GM23338 (cell line): ENCODE measurements around the gene VCPKMT. TPM values are rescaled to one million over a fixed set of nuclear protein-coding genes. Genes with fewer than 3 reads are reported as not detected.

ENCODE experiments used
- ATAC-seq: fragments of 200-7000 bp; cut with Tn5 transposase; 3 replicates; pipeline ENCODE4 v1.9.1; 2020
- DNase-seq: peaks from one replicate; pipeline ENCODE4 v3.0.0-alpha.2; 2015; ENCODE audit warnings: low spot score
- H2AFZ ChIP-seq: fragments of 200-600 bp; sonication (generic); 2 replicates; pipeline ENCODE4 v1.8.0; 2016; ENCODE audit warnings: antibody characterized with exemption, mild to moderate bottlenecking, moderate library complexity
- H3F3A ChIP-seq: fragments of 200-600 bp; sonication (generic); replicated peaks from 2 replicates; pipeline ENCODE4 v1.8.0; 2017; ENCODE audit warnings: antibody characterized with exemption, mixed run types, low read depth
- H3K27ac ChIP-seq: fragments of 200-600 bp; sonication (generic); 2 replicates; pipeline ENCODE4 v1.6.1; 2016; ENCODE audit warnings: low read depth
- H3K27me3 ChIP-seq: fragments of 200-600 bp; sonication (generic); 2 replicates; pipeline ENCODE4 v1.8.0; 2016; ENCODE audit warnings: mild to moderate bottlenecking, mixed run types, moderate library complexity; ENCODE audit not compliant: insufficient read depth
- H3K36me3 ChIP-seq: fragments of 200-600 bp; sonication (generic); 2 replicates; pipeline ENCODE4 v1.8.0; 2016; ENCODE audit warnings: mild to moderate bottlenecking; ENCODE audit not compliant: insufficient read depth
- H3K4me1 ChIP-seq: fragments of 200-600 bp; sonication (generic); 2 replicates; pipeline ENCODE4 v1.8.0; 2016; ENCODE audit warnings: mild to moderate bottlenecking, moderate library complexity; ENCODE audit not compliant: insufficient read depth
- H3K4me2 ChIP-seq: fragments of 200-600 bp; sonication (generic); 2 replicates; pipeline ENCODE4 v1.7.1; 2017; ENCODE audit warnings: mixed run types
- H3K4me3 ChIP-seq: fragments of 200-600 bp; sonication (generic); 2 replicates; pipeline ENCODE4 v1.6.1; 2016; ENCODE audit warnings: mixed run types
- H3K79me2 ChIP-seq: fragments of 200-600 bp; sonication (generic); replicated peaks from 2 replicates; pipeline ENCODE4 v1.8.0; 2017; ENCODE audit warnings: mild to moderate bottlenecking; ENCODE audit not compliant: insufficient read depth
- H3K9me2 ChIP-seq: fragments of 200-600 bp; sonication (generic); 2 replicates; pipeline ENCODE4 v1.8.0; 2017; ENCODE audit not compliant: insufficient read depth
- H4K20me1 ChIP-seq: fragments of 200-600 bp; sonication (generic); replicated peaks from 2 replicates; pipeline ENCODE4 v1.8.0; 2017; ENCODE audit warnings: mild to moderate bottlenecking; ENCODE audit not compliant: insufficient read depth
- H3K27ac Mint-ChIP-seq: 2 replicates; pipeline ENCODE4 v1.8.0; 2020; ENCODE audit warnings: inconsistent platforms, mild to moderate bottlenecking, moderate library complexity, mixed read lengths
- H3K27me3 Mint-ChIP-seq: 3 replicates; pipeline ENCODE4 v1.8.0; 2022; ENCODE audit warnings: low read depth, mild to moderate bottlenecking, moderate library complexity, mixed read lengths, inconsistent platforms; ENCODE audit not compliant: insufficient read depth, poor library complexity
- H3K36me3 Mint-ChIP-seq: 3 replicates; pipeline ENCODE4 v1.8.0; 2021; ENCODE audit warnings: low read depth, mild to moderate bottlenecking, inconsistent platforms, moderate library complexity, mixed read lengths
- H3K4me1 Mint-ChIP-seq: 3 replicates; pipeline ENCODE4 v1.8.0; 2020; ENCODE audit warnings: mild to moderate bottlenecking, inconsistent platforms, mixed read lengths
- H3K4me3 Mint-ChIP-seq: 3 replicates; pipeline ENCODE4 v1.8.0; 2021; ENCODE audit warnings: moderate library complexity, mild to moderate bottlenecking, inconsistent platforms, mixed read lengths
- H3K9me3 Mint-ChIP-seq: 3 replicates; pipeline ENCODE4 v1.8.0; 2020; ENCODE audit warnings: moderate library complexity, mild to moderate bottlenecking, inconsistent platforms, mixed read lengths
- CTCF ChIP-seq, 2 experiments: fragments of 200-600 bp in 1 of 2; sonication (generic) in 1 of 2; conservative IDR thresholded peaks; 2 replicates each; pipeline versions ENCODE4 v1.5.1 to v1.6.1; 2016 to 2017; ENCODE audit warnings: antibody characterized with exemption in 2 of 2, low read depth in 2 of 2, mild to moderate bottlenecking in 2 of 2, moderate library complexity in 1 of 2
- REST ChIP-seq: IDR thresholded peaks from one replicate; pipeline ENCODE4 v1.6.1; 2018; ENCODE audit warnings: antibody characterized with exemption; ENCODE audit not compliant: unreplicated experiment
- STAT1 ChIP-seq: IDR thresholded peaks from one replicate; pipeline ENCODE4 v1.6.1; 2016; ENCODE audit warnings: antibody characterized with exemption; ENCODE audit not compliant: unreplicated experiment
- ZNF331 ChIP-seq: fragments of 250-450 bp; sonication (Bioruptor Pico); IDR thresholded peaks from 2 replicates; pipeline ENCODE4 v1.5.0; 2020; ENCODE audit warnings: low read depth, mild to moderate bottlenecking, moderate library complexity
- polyA plus RNA-seq: library from polyadenylated mRNA; unstranded; fragments of >200 nt; fragmentation: Nextera tagmentation; extraction: Ambion mirVana; gene quantifications from 2 replicates; pipeline ENCODE4 v1.2.1, GENCODE V29; 2016
- total RNA-seq: library from RNA; depleted of rRNA; stranded (reverse); fragments of >200 nt; shearing (Covaris generic); gene quantifications from 2 replicates; pipeline ENCODE4 v1.2.3, GENCODE V29; 2014

VCPKMT gene
- total and polyA plus RNA-seq, 2 experiments from 2014 or later: 12.3 to 15.8 TPM

- Histone ChIP-seq H2AFZ (no peak overlapping the region), H3K4me1 (no peaks in the 10 kb centered on the region), H3K36me3 (no peaks in the 10 kb centered on the region), H3K27ac (no peak overlapping the region), H3F3A (no peaks in the 10 kb centered on the region), H3K4me2 (no peak overlapping the region), H3K4me3 (no peak overlapping the region), H3K27me3 (no peaks in the 10 kb centered on the region), H3K79me2 (no peaks in the 10 kb centered on the region), H3K9me2 (0 out of 2 replicates have a peak, but pooled peaks cover 2% of the 10 kb centered on the region), H4K20me1 (no peaks in the 10 kb centered on the region)
- ATAC-seq: no peak
- H3K27ac Mint-ChIP-seq: no peak overlapping the region
- H3K36me3 Mint-ChIP-seq: no peaks in the 10 kb centered on the region
- peaks cover 3% of the 10 kb centered on the region for H3K27me3 Mint-ChIP-seq
- no peaks in the 10 kb centered on the region for H3K9me3 Mint-ChIP-seq
- TF ChIP-seq ZNF331 (CRISPR knock-in tag) (no peak), STAT1 (no peak)
- no peak for DNase-seq
- no peaks in the 10 kb centered on the region for H3K4me1 Mint-ChIP-seq
- H3K4me3 Mint-ChIP-seq: no peak overlapping the region
Observed at GRCh38 chr14:50099335-50099734, 17.0 kb downstream of the VCPKMT start.

- no peak overlapping the region for H3K4me2 ChIP-seq
- Mint-ChIP-seq H3K9me3 (no peaks in the 10 kb centered on the region), H3K27me3 (peaks cover 7% of the 10 kb centered on the region), H3K4me3 (no peak overlapping the region), H3K36me3 (no peaks in the 10 kb centered on the region), H3K4me1 (peaks cover 6% of the 10 kb centered on the region), H3K27ac (no peak overlapping the region)
- no peaks in the 10 kb centered on the region for H3K79me2 ChIP-seq
- no peak overlapping the region for H3K27ac ChIP-seq
- H3F3A ChIP-seq: no peaks in the 10 kb centered on the region
- no peaks in the 10 kb centered on the region; the same call in 1 of the 2 replicates for H3K4me1 ChIP-seq
- H3K4me3 ChIP-seq: no peak overlapping the region
- H3K27me3 ChIP-seq: no peaks in the 10 kb centered on the region
- no peak for ATAC-seq
- H3K9me2 ChIP-seq: 0 out of 2 replicates have a peak, but pooled peaks cover 2% of the 10 kb centered on the region
- no peak for DNase-seq
- H3K36me3 ChIP-seq: no peaks in the 10 kb centered on the region
- TF ChIP-seq REST: no peak
- no peak overlapping the region for H2AFZ ChIP-seq
- H4K20me1 ChIP-seq: no peaks in the 10 kb centered on the region
Observed at GRCh38 chr14:50095895-50096294, 20.5 kb downstream of the VCPKMT start.

- Mint-ChIP-seq H3K4me3 (no peak overlapping the region), H3K4me1 (peaks cover 6% of the 10 kb centered on the region), H3K36me3 (no peaks in the 10 kb centered on the region), H3K27ac (no peak overlapping the region), H3K9me3 (no peaks in the 10 kb centered on the region), H3K27me3 (peaks cover 4% of the 10 kb centered on the region)
- Histone ChIP-seq H3K27ac (no peak overlapping the region), H3K36me3 (no peaks in the 10 kb centered on the region), H3F3A (no peaks in the 10 kb centered on the region), H3K4me2 (no peak overlapping the region), H2AFZ (no peak overlapping the region), H3K27me3 (no peaks in the 10 kb centered on the region), H3K4me3 (no peak overlapping the region), H3K79me2 (no peaks in the 10 kb centered on the region), H4K20me1 (no peaks in the 10 kb centered on the region), H3K4me1 (no peaks in the 10 kb centered on the region; the same call in 1 of the 2 replicates), H3K9me2 (0 out of 2 replicates have a peak, but pooled peaks cover 2% of the 10 kb centered on the region)
- ATAC-seq (no peak; the same call in 2 of the 3 replicates), DNase-seq (no peak)
- TF ChIP-seq CTCF (conservative IDR thresholded peaks at IDR 0.05; ENCODE audit: low read depth in 2 of 2): peak in 1 of 2 experiments; percentile 22; a peak in 1 of 4 replicates
- TF ChIP-seq ZNF331 (CRISPR knock-in tag): no peak
Observed at GRCh38 chr14:50094056-50094755, 22.2 kb downstream of the VCPKMT start.
